ENCODE results near the gene SRGAP2.
"Not testable (repeated sequence)": the region's sequence is repeated elsewhere in the genome, so short reads cannot be mapped to it uniquely, and the experiment has no call there.

Gene SRGAP2

GRCh38 chr1:206203364-206204158 is at the start of gene SRGAP2:
TSS of gene SRGAP2 (plus strand) at chr1:206203541. CDS start at chr1:206205971, 2,430 bp downstream.
- Mint-ChIP-seq H3K4me3 (peak within 1 kb of the TSS; percentile 65), H3K27ac (peak within 1 kb of the TSS; percentile 24)
- H3K4me1 Mint-ChIP-seq, H3K9me3 Mint-ChIP-seq, H3K36me3 Mint-ChIP-seq: not testable (repeated sequence)
- ATAC-seq = peak; percentile 11
- peak; percentile 34 to 88 for DNase-seq (ENCODE audit: low spot score in 2 of 2)

- not testable (repeated sequence) for H3K36me3 Mint-ChIP-seq; DNase-seq (ENCODE audit: low spot score in 2 of 2); H3K4me1 Mint-ChIP-seq; H3K4me3 Mint-ChIP-seq; H3K27ac Mint-ChIP-seq; H3K9me3 Mint-ChIP-seq
- peak; percentile 63 for ATAC-seq
Measured at GRCh38 chr1:206167350-206168029, 35.9 kb upstream of the SRGAP2 start.

- H3K9me3 Mint-ChIP-seq; DNase-seq (ENCODE audit: low spot score in 2 of 2); H3K4me1 Mint-ChIP-seq; H3K36me3 Mint-ChIP-seq; H3K4me3 Mint-ChIP-seq; ATAC-seq; H3K27ac Mint-ChIP-seq: not testable (repeated sequence)
Measured at GRCh38 chr1:206169794-206170193, 33.5 kb upstream of the SRGAP2 start.

GRCh38 chr1:206173110-206173719 is 30.1 kb upstream of the SRGAP2 start:
- not testable (repeated sequence) for H3K9me3 Mint-ChIP-seq; H3K4me3 Mint-ChIP-seq; ATAC-seq; H3K27ac Mint-ChIP-seq; H3K4me1 Mint-ChIP-seq; H3K36me3 Mint-ChIP-seq; DNase-seq (ENCODE audit: low spot score in 2 of 2)

GRCh38 chr1:206174182-206174868 is 29.0 kb upstream of the SRGAP2 start:
- not testable (repeated sequence) for H3K4me3 Mint-ChIP-seq; H3K27ac Mint-ChIP-seq; DNase-seq (ENCODE audit: low spot score in 2 of 2); H3K9me3 Mint-ChIP-seq; ATAC-seq; H3K36me3 Mint-ChIP-seq; H3K4me1 Mint-ChIP-seq

- H3K36me3 Mint-ChIP-seq; DNase-seq (ENCODE audit: low spot score in 2 of 2); H3K4me1 Mint-ChIP-seq; H3K4me3 Mint-ChIP-seq; H3K27ac Mint-ChIP-seq; ATAC-seq; H3K9me3 Mint-ChIP-seq: not testable (repeated sequence)
Measured at GRCh38 chr1:206175459-206176113, 27.8 kb upstream of the SRGAP2 start.

GRCh38 chr1:206176114-206176502 is 27.2 kb upstream of the SRGAP2 start:
- not testable (repeated sequence) for H3K36me3 Mint-ChIP-seq; DNase-seq (ENCODE audit: low spot score in 2 of 2); H3K4me1 Mint-ChIP-seq; H3K4me3 Mint-ChIP-seq; H3K9me3 Mint-ChIP-seq; H3K27ac Mint-ChIP-seq
- ATAC-seq = peak; percentile 67

GRCh38 chr1:206178061-206178989 is 25.0 kb upstream of the SRGAP2 start:
- not testable (repeated sequence) for ATAC-seq; H3K9me3 Mint-ChIP-seq; H3K36me3 Mint-ChIP-seq; H3K4me3 Mint-ChIP-seq; H3K27ac Mint-ChIP-seq; DNase-seq (ENCODE audit: low spot score in 2 of 2); H3K4me1 Mint-ChIP-seq

- not testable (repeated sequence) for ATAC-seq; H3K4me3 Mint-ChIP-seq; H3K27ac Mint-ChIP-seq; H3K4me1 Mint-ChIP-seq; DNase-seq (ENCODE audit: low spot score in 2 of 2); H3K36me3 Mint-ChIP-seq; H3K9me3 Mint-ChIP-seq
Measured at GRCh38 chr1:206179666-206180065, 23.7 kb upstream of the SRGAP2 start.

- not testable (repeated sequence) for H3K36me3 Mint-ChIP-seq; H3K27ac Mint-ChIP-seq; DNase-seq (ENCODE audit: low spot score in 2 of 2); H3K9me3 Mint-ChIP-seq; H3K4me1 Mint-ChIP-seq; H3K4me3 Mint-ChIP-seq
- ATAC-seq = peak; percentile 40
Measured at GRCh38 chr1:206182368-206183317, 20.7 kb upstream of the SRGAP2 start.

- H3K36me3 Mint-ChIP-seq; H3K4me1 Mint-ChIP-seq; DNase-seq (ENCODE audit: low spot score in 2 of 2); H3K4me3 Mint-ChIP-seq; H3K27ac Mint-ChIP-seq; ATAC-seq; H3K9me3 Mint-ChIP-seq: not testable (repeated sequence)
Measured at GRCh38 chr1:206183788-206184187, 19.6 kb upstream of the SRGAP2 start.

GRCh38 chr1:206185778-206186177 is 17.6 kb upstream of the SRGAP2 start:
- DNase-seq (ENCODE audit: low spot score in 2 of 2); H3K4me3 Mint-ChIP-seq; ATAC-seq; H3K9me3 Mint-ChIP-seq; H3K36me3 Mint-ChIP-seq; H3K4me1 Mint-ChIP-seq; H3K27ac Mint-ChIP-seq: not testable (repeated sequence)

GRCh38 chr1:206186826-206187225 is 16.5 kb upstream of the SRGAP2 start:
- H3K4me1 Mint-ChIP-seq; H3K4me3 Mint-ChIP-seq; H3K27ac Mint-ChIP-seq; DNase-seq (ENCODE audit: low spot score in 2 of 2); ATAC-seq; H3K9me3 Mint-ChIP-seq; H3K36me3 Mint-ChIP-seq: not testable (repeated sequence)
